Measurements from ENCODE around the gene ZSCAN30.

Gene ZSCAN30

DNA sequence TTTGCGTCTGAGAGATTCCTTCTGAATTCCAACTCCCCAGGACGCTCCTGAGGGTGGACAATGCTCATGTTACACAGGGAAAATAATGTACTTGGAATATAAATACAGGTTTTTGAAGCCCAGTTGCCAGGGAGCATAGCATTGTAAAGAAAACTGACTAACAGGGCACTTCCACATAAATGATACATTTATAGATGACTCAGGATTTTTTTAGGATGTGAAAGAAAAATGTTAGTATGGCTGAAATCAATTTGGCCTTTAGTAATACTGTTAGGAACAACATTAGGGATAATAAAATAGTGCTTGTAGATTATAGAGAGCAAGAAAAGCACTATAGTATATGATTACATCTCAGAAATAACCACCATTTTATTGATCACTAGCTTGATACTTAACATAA is 25.6 kb downstream of the ZSCAN30 start:
- TF ChIP-seq ZNF274 (IDR thresholded peaks at IDR 0.05; ENCODE audit: low read depth, low read length): no peak
- H3K4me3 ChIP-seq (ENCODE audit: low read length): no peak overlapping the region

DNA sequence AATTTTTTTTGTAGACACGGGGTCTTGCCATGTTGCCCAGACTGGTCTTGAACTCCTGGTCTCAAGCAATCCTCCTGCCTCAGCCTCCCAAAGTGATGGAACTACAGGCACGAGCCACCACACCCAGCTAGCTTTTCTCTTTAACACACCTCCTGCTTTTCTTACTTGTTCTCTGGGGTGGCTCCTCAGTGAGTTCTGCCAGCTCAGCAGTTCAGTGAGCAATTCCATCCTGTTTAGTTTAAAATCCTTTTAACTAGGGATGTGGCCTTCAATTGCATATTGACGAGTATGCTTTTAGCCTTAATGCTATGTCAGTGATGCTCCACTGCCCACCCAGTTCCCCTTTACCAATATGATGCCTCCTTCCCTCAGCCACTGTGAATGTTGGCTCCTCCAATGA is 33.1 kb downstream of the ZSCAN30 start:
- no peak overlapping the region for H3K4me3 ChIP-seq (ENCODE audit: low read length)
- no peak for TF ChIP-seq ZNF274 (IDR thresholded peaks at IDR 0.05; ENCODE audit: low read depth, low read length)

DNA sequence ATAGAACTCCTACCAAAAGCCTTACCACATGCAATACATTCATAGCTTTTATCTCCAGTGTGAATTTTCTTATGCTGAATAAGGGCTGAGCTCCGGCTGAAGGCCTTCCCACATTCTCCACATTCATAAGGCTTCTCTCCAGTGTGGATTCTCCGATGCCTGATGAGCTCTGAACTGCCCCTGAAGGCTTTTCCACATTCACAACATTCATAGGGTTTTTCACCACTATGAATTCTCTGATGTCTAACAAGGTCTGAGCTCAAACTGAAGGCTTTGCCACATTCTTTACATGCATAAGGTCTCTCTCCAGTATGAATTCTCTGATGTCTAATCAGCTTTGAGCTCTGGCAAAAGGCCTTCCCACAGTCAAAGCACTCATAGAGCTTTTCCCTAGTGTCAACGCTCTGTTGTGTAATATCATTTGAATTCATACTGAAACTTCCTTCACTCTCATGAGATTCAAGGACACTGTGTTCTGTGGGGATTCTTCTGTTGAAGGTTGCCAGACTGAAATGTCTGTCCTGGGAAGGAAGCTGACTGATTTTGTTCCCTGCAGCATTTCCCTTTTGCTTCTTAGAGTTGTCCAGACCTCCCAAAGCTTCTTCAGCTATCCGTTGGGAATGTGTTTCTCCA is 36.3 kb downstream of the ZSCAN30 start:
- H3K4me3 ChIP-seq (ENCODE audit: low read length): no peak overlapping the region
- peak; percentile 87 for TF ChIP-seq ZNF274 (IDR thresholded peaks at IDR 0.05; ENCODE audit: low read depth, low read length)

DNA sequence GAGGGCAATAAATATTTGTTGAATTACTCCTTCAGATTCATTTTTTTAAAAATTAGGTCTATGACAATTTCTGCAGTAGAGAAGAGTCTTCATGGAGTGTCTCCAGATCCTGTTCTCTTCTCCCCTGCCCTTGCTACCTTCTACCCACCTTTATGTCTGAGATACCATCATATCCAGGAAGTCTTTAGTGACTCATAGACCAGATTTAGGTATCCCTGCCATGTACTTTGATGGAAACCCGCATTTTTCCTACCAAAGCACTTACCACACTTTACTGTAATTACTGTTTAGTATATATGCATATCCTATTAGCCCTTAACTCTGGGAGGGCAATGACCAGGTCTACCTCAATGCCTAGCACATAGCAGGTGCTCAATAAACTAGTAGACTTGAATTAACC is 37.6 kb downstream of the ZSCAN30 start:
- no peak overlapping the region for H3K4me3 ChIP-seq (ENCODE audit: low read length)
- no peak for TF ChIP-seq ZNF274 (IDR thresholded peaks at IDR 0.05; ENCODE audit: low read depth, low read length)

DNA sequence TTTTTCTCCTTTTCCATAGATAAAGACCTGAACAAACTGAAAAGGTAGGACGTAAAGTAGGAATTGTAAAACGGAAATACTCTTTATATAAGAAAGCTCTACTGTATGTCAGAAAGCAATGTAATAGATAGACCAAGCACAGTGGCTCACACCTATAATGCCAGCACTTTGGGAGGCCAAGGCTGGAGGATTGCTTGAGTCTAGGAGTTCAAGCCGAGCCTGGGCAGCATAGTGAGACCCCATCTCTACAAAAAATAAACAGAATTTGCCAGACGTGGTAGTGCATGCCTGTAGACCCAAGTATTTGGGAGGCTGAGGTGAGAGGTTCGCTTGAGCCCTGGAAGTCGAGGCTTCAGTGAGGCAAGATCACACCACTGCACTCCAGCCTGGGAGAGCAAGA is 41.6 kb downstream of the ZSCAN30 start:
- no peak for TF ChIP-seq ZNF274 (IDR thresholded peaks at IDR 0.05; ENCODE audit: low read depth, low read length)
- H3K4me3 ChIP-seq (ENCODE audit: low read length): no peak overlapping the region

DNA sequence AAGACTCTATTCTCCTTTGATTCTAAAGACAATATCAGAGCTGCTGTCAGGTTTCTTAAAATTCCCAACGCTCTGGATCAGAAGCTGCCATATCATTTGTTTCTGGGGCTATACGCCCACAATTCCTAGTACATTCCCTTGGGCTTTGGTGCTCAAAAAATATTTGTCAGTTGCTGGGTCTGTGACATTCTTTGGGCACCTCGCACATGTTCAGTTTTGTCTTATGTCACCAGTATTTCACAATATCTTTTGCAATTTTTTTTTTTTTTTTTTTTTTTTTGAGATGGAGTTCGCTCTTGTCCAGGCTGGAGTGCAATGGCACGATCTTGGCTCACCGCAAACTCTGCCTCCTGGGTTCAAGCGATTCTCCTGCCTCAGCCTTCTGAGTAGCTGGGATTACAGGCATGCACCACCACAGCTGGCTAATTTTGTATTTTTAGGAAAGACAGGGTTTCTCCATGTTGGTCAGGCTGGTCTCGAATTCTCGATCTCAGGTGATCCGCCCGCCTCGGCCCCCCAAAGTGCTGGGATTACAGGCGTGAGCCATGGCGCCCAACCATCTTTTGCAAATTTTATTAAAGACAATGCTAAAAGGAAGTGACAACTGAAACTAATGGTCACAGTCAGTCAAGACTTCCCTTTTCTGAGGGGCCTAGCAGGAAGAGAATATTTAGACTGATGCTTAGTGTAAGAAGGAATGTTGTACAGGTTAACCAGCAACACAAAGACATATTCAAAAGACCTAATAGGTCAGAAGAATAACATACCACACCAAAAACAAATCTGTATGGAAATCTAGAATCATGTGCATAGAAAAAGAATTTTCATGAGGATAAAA is 42.4 kb downstream of the ZSCAN30 start:
- no peak for TF ChIP-seq ZNF274 (IDR thresholded peaks at IDR 0.05; ENCODE audit: low read depth, low read length)
- H3K4me3 ChIP-seq (ENCODE audit: low read length): no peak overlapping the region

DNA sequence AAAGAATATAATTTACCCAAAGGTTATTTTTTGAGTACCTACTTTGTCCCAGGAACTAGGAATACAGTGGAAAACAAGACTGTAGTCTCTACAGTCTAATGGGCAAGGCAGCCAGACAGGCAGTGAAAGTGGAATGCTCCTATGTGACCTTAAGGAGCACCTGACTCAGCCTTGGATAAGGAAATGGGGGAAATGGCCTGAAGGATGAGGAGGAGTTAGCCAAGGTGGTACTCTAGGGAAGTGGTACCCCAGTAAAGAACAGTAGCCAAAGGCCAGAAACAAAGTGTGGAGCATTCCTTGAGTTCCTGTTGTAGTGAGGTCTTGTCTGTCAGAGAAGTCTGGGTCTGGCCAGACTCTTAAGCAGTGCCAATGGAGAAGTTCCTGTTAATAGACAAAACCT is 43.2 kb downstream of the ZSCAN30 start:
- no peak overlapping the region for H3K4me3 ChIP-seq (ENCODE audit: low read length)
- no peak; the same call in 1 of the 2 replicates for TF ChIP-seq ZNF274 (IDR thresholded peaks at IDR 0.05; ENCODE audit: low read depth, low read length)

DNA sequence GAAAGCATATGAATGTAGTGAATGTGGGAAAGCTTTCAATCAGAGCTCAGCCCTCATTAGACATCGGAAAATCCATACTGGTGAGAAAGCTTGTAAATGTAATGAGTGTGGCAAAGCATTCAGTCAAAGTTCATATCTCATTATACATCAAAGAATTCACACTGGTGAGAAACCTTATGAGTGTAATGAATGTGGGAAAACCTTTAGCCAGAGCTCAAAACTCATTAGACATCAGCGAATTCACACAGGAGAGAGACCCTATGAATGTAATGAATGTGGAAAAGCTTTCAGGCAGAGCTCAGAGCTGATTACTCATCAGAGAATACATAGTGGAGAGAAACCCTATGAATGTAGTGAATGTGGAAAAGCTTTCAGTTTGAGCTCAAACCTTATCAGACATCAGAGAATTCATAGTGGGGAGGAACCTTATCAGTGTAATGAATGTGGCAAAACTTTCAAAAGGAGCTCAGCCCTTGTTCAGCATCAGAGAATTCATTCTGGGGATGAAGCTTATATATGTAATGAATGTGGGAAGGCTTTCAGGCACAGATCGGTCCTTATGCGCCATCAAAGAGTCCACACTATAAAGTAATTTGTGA is 44.2 kb downstream of the ZSCAN30 start:
- H3K4me3 ChIP-seq (ENCODE audit: low read length): no peak overlapping the region

DNA sequence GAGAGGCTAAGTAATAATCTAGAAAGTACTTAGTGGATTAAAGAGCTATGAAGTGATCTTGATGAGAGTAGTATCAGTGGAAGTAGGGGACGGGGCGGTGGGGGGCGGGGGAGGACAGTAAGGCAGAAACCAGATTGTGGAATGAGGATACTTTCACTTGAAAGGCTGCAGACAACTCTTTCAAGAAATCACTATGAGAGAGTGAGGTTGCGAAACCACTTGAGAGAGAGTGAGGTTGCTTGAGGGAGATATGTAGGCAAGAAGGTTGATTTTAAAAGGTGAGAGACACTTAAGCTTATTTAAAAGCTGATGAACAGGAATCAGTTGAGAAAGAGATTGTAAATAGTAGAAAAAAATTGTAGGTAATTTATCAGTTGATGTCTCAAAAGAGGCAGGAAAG is 45.4 kb downstream of the ZSCAN30 start:
- H3K4me3 ChIP-seq (ENCODE audit: low read length): no peak overlapping the region
- no peak for TF ChIP-seq ZNF274 (IDR thresholded peaks at IDR 0.05; ENCODE audit: low read depth, low read length)

More for the DNA sequence above, 44.2 kb downstream of the ZSCAN30 start:
- peak; percentile 47; the same call in 1 of the 2 replicates for TF ChIP-seq ZNF274 (IDR thresholded peaks at IDR 0.05; ENCODE audit: low read depth, low read length)

DNA sequence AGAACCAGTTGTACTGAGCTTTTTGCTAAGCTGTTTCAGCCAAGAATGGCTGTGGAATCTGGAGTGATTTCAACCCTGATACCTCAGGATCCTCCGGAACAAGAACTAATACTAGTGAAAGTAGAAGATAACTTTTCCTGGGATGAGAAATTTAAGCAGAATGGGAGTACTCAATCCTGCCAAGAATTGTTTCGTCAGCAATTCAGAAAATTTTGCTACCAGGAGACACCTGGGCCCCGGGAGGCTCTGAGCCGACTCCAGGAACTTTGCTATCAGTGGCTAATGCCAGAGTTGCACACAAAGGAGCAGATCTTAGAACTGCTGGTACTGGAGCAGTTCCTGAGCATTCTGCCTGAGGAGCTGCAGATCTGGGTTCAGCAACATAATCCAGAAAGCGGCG is 47.6 kb downstream of the ZSCAN30 start:
- H3K4me3 ChIP-seq (ENCODE audit: low read length): no peak overlapping the region
- TF ChIP-seq ZNF274 (IDR thresholded peaks at IDR 0.05; ENCODE audit: low read depth, low read length): no peak

DNA sequence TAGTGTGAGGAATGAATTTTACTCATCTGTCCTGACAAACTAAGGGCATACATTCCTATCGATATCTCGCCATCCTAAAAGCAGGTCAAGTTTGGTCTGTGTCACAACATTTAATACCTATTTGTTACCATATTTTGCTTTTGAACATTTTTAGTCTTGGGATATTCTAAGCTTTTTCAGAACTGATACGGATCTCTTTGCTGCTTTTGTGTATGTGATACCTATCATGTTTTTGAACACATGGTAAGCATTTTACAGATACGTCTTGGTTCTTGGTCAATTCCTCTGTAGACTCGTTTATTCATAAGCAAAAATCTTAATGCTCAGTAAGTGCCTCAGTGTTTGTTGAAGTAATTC is 48.6 kb downstream of the ZSCAN30 start:
- H3K4me3 ChIP-seq (ENCODE audit: low read length): peak overlapping the region; percentile 85
- no peak for TF ChIP-seq ZNF274 (IDR thresholded peaks at IDR 0.05; ENCODE audit: low read depth, low read length)

DNA sequence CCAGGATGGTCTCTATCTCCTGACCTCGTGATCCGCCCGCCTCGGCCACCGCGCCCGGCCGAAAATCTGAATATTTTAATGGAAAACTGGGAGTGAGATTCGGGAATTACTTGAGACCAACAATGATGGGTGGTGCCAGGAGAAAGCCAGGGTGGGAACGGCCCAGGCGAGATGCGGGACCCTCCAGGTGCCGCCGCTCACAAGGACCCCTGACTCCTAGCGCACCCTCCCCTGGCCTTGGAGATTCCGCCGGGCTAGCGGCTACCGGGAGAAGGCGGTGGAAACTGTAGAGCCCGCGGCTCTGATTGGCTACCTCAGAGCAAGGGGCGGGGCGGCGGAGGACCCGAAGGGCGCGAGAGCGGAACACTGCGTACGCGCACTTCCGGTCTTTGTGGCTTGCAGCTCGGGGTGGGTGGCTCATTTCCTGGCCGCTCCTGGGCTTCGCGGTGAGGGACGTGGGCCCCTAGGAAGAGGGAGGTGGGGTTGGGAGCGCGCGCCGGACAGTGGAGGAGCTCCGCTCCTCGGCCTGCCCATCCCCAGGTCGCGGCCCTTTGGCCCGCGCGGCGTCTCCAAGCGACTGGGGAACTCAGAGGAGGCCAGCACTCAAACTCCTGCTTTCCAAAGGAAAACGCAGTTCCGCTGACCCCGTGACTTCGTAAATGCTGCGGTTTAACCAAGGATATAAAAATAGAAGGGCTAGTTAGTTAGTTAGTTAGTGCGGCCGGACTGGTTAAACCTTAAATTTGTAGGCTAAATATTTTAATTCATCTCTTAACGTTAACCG is 49.2 kb downstream of the ZSCAN30 start, which contains the start of gene ZNF397:
TSS of gene ZNF397 (plus strand) at position 371 of the 784 bp plus-strand sequence. CDS start 1,437 bp downstream, outside the sequence.
- peak within 1 kb of the TSS; percentile 85 for H3K4me3 ChIP-seq (ENCODE audit: low read length)

DNA sequence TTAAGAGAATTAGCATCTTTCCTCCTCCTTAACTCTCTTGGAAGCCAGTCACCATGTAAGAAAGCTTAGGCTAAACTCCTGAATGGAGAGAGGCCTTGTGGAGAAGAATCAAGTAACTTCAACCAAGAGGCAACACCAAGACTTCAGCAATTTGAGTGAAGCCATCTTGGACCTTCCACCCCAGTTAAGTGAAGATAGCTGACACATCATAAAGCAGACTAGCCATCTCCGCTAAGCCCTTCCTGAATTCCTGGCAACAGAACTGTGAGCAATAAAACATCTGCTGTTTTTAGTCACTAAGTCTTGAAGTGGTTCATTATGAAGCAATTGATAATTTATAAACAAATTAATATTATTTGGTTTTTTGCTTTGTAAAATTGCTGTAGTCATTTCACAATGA is 50.7 kb downstream of the ZSCAN30 start:
- TF ChIP-seq ZNF274 (IDR thresholded peaks at IDR 0.05; ENCODE audit: low read depth, low read length): no peak
- no peak overlapping the region for H3K4me3 ChIP-seq (ENCODE audit: low read length)

More for the DNA sequence above, 49.2 kb downstream of the ZSCAN30 start, which contains the start of gene ZNF397:
- no peak for TF ChIP-seq ZNF274 (IDR thresholded peaks at IDR 0.05; ENCODE audit: low read depth, low read length)

Measured in GM08714 (cell line).